ENCODE results near the gene CLCNKB.
A peak's percentile ranks its signal among the peaks of the same experiment; 100 is the strongest.
"Not testable (repeated sequence)": the region's sequence is repeated elsewhere in the genome, so short reads cannot be mapped to it uniquely, and the experiment has no call there.

Gene CLCNKB

GRCh38 chr1:16053781-16054502 is 10.4 kb downstream of the CLCNKB start:
- DNase-seq (ENCODE audit: low read depth), result no peak
- Histone ChIP-seq H3K36me3 (ENCODE audit: control insufficient read depth, insufficient read depth, low read length, severe bottlenecking) (no peaks in the 10 kb centered on the region), H3K9ac (ENCODE audit: low read length) (no peak overlapping the region), H3K9me3 (ENCODE audit: control insufficient read depth, low read length) (no peaks in the 10 kb centered on the region), H3K27me3 (replicated peaks; ENCODE audit: control insufficient read depth, insufficient read depth, low read length) (peaks cover 4% of the 10 kb centered on the region), H3K4me1 (ENCODE audit: control insufficient read depth, insufficient read depth, low read length) (no peaks in the 10 kb centered on the region), H3K4me3 (ENCODE audit: low read length) (no peak overlapping the region)

DNA sequence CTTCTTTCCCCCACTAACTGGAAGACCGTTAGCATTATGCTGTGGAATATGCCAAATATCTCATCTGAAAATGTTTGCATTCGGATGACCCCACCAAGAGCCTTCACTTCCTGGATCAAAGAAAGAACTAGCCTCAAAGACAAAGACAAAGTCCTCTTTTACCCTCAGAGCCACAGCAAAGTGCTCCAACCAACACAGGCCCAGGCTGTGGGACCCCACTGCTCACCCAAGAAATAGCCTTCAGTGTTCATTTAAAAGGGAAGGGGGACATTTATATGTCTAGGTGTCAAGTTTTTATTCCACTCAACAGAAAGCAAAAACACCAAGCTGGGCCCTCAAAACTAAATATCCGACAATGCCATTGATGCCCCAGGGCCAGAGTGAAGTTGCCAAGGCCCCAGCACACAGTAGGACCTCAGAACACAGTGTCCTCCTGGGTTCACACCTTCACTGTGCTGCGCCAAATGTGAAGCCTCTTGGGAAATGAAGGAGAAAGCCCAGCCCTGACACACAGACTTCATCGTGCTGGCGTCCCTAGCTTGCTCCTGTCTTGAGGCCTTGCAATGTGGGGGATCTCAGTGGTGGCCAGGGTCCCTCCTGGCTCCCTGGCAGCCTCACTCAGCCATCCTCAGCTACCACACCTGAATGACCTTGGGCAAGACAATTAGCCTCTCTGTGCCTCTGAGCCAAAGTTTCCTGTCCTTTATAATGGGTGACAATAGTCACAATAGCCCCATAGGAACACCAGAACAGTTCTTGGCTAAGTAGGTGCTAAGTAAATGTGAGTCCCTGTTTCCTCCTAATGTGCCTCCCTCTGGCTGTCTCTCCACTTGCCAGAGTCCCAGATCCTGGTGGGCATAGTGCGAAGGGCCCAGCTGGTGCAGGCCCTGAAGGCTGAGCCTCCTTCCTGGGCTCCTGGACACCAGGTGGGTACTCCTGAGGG is 11.3 kb downstream of the CLCNKB start:
- no peaks in the 10 kb centered on the region for H3K9me3 ChIP-seq (ENCODE audit: control insufficient read depth, low read length)
- H3K36me3 ChIP-seq (ENCODE audit: control insufficient read depth, insufficient read depth, low read length, severe bottlenecking), result no peaks in the 10 kb centered on the region
- peaks cover 4% of the 10 kb centered on the region for H3K27me3 ChIP-seq (replicated peaks; ENCODE audit: control insufficient read depth, insufficient read depth, low read length)
- no peak overlapping the region for H3K9ac ChIP-seq (ENCODE audit: low read length)
- H3K4me1 ChIP-seq (ENCODE audit: control insufficient read depth, insufficient read depth, low read length), result no peaks in the 10 kb centered on the region
- no peak overlapping the region for H3K4me3 ChIP-seq (ENCODE audit: low read length)
- DNase-seq (ENCODE audit: low read depth), result no peak

DNA sequence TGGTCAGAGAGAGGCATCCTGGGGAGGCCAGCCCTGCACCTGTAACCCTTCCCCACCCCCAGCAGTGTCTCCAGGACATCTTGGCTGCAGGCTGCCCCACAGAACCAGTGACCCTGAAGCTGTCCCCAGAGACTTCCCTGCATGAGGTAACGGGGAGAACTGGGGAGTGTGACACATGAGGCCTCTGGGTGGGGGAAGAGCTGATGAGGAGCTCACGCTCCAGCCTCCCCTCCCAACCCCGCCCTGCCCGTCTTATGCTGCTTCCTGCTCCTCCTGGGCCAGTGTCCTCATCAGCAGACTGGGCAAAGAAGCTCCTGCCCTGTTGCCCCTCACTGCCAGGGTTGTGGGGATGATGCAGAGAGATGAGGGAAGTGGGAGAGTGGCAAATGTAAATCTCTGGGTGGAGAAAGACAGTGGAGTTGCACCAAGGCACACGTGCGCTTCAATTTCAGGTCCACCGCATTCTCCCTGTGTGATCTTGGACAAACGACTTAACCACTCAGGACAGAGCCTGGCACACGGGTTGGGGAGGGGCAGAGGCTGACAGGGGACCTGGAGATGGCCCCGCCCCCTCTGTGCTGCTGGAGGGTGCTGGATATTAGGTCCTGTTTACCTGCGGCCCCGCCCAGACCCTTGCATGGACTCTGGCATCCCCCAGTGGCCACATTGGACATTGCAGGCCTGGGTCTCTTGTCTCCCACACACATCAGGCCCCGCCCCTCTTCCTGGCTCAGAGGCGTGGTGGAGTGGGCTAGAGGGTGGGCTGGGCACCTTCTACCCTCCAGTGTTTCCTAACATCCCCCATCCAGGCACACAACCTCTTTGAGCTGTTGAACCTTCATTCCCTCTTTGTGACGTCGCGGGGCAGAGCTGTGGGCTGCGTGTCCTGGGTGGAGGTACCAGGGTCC is 12.3 kb downstream of the CLCNKB start:
- no peaks in the 10 kb centered on the region for H3K4me1 ChIP-seq (ENCODE audit: control insufficient read depth, insufficient read depth, low read length)
- peak; percentile 91 for DNase-seq (ENCODE audit: low read depth)
- peaks cover 5% of the 10 kb centered on the region for H3K27me3 ChIP-seq (replicated peaks; ENCODE audit: control insufficient read depth, insufficient read depth, low read length)
- no peak overlapping the region for H3K9ac ChIP-seq (ENCODE audit: low read length)
- no peaks in the 10 kb centered on the region for H3K9me3 ChIP-seq (ENCODE audit: control insufficient read depth, low read length)
- H3K36me3 ChIP-seq (ENCODE audit: control insufficient read depth, insufficient read depth, low read length, severe bottlenecking), result no peaks in the 10 kb centered on the region
- no peak overlapping the region for H3K4me3 ChIP-seq (ENCODE audit: low read length)

- not testable (repeated sequence) for H3K4me1 ChIP-seq (ENCODE audit: control insufficient read depth, insufficient read depth, low read length); DNase-seq (ENCODE audit: low read depth); H3K9me3 ChIP-seq (ENCODE audit: control insufficient read depth, low read length); H3K4me3 ChIP-seq (ENCODE audit: low read length); H3K9ac ChIP-seq (ENCODE audit: low read length); H3K36me3 ChIP-seq (ENCODE audit: control insufficient read depth, insufficient read depth, low read length, severe bottlenecking); H3K27me3 ChIP-seq (replicated peaks; ENCODE audit: control insufficient read depth, insufficient read depth, low read length)
Measured at GRCh38 chr1:16056521-16056912, 12.9 kb downstream of the CLCNKB start.

GRCh38 chr1:16057314-16057915 is 13.8 kb downstream of the CLCNKB start:
- DNase-seq (ENCODE audit: low read depth); H3K4me1 ChIP-seq (ENCODE audit: control insufficient read depth, insufficient read depth, low read length); H3K4me3 ChIP-seq (ENCODE audit: low read length); H3K27me3 ChIP-seq (replicated peaks; ENCODE audit: control insufficient read depth, insufficient read depth, low read length); H3K9ac ChIP-seq (ENCODE audit: low read length); H3K36me3 ChIP-seq (ENCODE audit: control insufficient read depth, insufficient read depth, low read length, severe bottlenecking); H3K9me3 ChIP-seq (ENCODE audit: control insufficient read depth, low read length): not testable (repeated sequence)

DNA sequence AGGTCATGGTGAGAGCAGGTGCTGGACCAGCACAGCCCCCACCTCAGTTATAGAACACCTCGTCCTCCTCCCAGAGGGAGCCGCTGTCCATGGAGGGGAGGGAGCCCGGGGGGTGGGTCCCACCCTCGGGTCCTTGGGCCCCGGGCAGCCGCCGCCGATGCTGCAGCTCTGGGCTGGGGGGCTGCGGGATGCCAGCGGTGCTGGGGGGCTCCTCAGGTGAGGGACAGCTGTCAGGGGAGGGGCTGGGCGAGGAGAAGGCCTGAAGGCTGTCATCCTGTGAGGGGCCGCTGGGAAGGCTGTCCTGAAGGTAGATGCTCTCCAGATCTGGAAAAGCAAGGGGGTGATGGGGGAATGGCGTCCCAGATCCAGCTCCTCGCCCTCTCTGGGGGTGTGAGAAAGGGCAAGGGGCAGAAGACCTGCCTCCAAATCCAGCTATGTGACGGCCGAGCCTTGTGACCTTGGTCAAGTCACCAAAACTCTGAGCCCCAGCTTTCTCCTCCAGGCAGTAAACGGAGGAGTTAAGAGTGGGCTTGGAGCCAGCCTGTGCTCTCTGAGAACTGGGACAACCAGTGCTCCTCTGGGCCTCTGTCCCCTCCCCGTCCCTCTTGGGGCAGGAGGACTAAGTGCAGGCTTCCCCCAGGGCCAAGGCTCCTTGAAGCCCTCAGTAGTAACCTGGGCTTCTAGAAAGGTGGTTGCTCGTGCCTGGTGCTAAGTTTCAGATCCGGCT is 15.0 kb downstream of the CLCNKB start:
- H3K9me3 ChIP-seq (ENCODE audit: control insufficient read depth, low read length); H3K9ac ChIP-seq (ENCODE audit: low read length); H3K4me3 ChIP-seq (ENCODE audit: low read length); H3K36me3 ChIP-seq (ENCODE audit: control insufficient read depth, insufficient read depth, low read length, severe bottlenecking); H3K4me1 ChIP-seq (ENCODE audit: control insufficient read depth, insufficient read depth, low read length); H3K27me3 ChIP-seq (replicated peaks; ENCODE audit: control insufficient read depth, insufficient read depth, low read length); DNase-seq (ENCODE audit: low read depth): not testable (repeated sequence)

- Histone ChIP-seq H3K9me3 (ENCODE audit: control insufficient read depth, low read length) (no peaks in the 10 kb centered on the region), H3K4me1 (ENCODE audit: control insufficient read depth, insufficient read depth, low read length) (no peaks in the 10 kb centered on the region), H3K9ac (ENCODE audit: low read length) (no peak overlapping the region), H3K27me3 (replicated peaks; ENCODE audit: control insufficient read depth, insufficient read depth, low read length) (peaks cover 20% of the 10 kb centered on the region), H3K36me3 (ENCODE audit: control insufficient read depth, insufficient read depth, low read length, severe bottlenecking) (no peaks in the 10 kb centered on the region), H3K4me3 (ENCODE audit: low read length) (no peak overlapping the region)
- DNase-seq (ENCODE audit: low read depth), result no peak
Measured at GRCh38 chr1:16061266-16061665, 17.7 kb downstream of the CLCNKB start.

- H3K4me3 ChIP-seq (ENCODE audit: low read length); DNase-seq (ENCODE audit: low read depth); H3K4me1 ChIP-seq (ENCODE audit: control insufficient read depth, insufficient read depth, low read length); H3K9ac ChIP-seq (ENCODE audit: low read length); H3K36me3 ChIP-seq (ENCODE audit: control insufficient read depth, insufficient read depth, low read length, severe bottlenecking); H3K9me3 ChIP-seq (ENCODE audit: control insufficient read depth, low read length): not testable (repeated sequence)
- peaks cover 20% of the 10 kb centered on the region for H3K27me3 ChIP-seq (replicated peaks; ENCODE audit: control insufficient read depth, insufficient read depth, low read length)
Measured at GRCh38 chr1:16061989-16062686, 18.6 kb downstream of the CLCNKB start.

- not testable (repeated sequence) for H3K36me3 ChIP-seq (ENCODE audit: control insufficient read depth, insufficient read depth, low read length, severe bottlenecking); H3K4me3 ChIP-seq (ENCODE audit: low read length); DNase-seq (ENCODE audit: low read depth); H3K9me3 ChIP-seq (ENCODE audit: control insufficient read depth, low read length); H3K4me1 ChIP-seq (ENCODE audit: control insufficient read depth, insufficient read depth, low read length); H3K9ac ChIP-seq (ENCODE audit: low read length)
- peaks cover 16% of the 10 kb centered on the region for H3K27me3 ChIP-seq (replicated peaks; ENCODE audit: control insufficient read depth, insufficient read depth, low read length)
Measured at GRCh38 chr1:16062687-16063075, 19.1 kb downstream of the CLCNKB start.
